ENCODE data around the gene NLGN3.

NLGN3 gene

GRCh38 chrX:71118985-71119535 is 25.6 kb upstream of the NLGN3 start:
- peaks cover 46% of the 10 kb centered on the region for H3K36me3 ChIP-seq (ENCODE audit: insufficient read depth, insufficient read length, low read length)
- H3K4me3 ChIP-seq (ENCODE audit: insufficient read length, low read depth): peak overlapping the region; percentile 61
- TF ChIP-seq SUZ12 (IDR thresholded peaks at IDR 0.05; ENCODE audit: extremely low read depth, insufficient read depth, insufficient read length): no peak
- TF ChIP-seq YY1 (IDR thresholded peaks at IDR 0.05; ENCODE audit: insufficient read depth, insufficient read length): no peak
- TF ChIP-seq ZNF274 (IDR thresholded peaks at IDR 0.05; ENCODE audit: low read depth, low read length): no peak
- DNase-seq (ENCODE audit: low read depth, low spot score): no peak
- peak overlapping the region; percentile 79 for H3K9ac ChIP-seq (ENCODE audit: insufficient read length, low read depth)
- H3K9me3 ChIP-seq (ENCODE audit: insufficient read depth, low read length): no peaks in the 10 kb centered on the region
- peaks cover 3% of the 10 kb centered on the region for H3K4me1 ChIP-seq (ENCODE audit: insufficient read depth, insufficient read length)
- H3K27me3 ChIP-seq (ENCODE audit: insufficient read depth, insufficient read length): peaks cover 16% of the 10 kb centered on the region

- no peak overlapping the region for H3K4me3 ChIP-seq (ENCODE audit: insufficient read length, low read depth)
- H3K9me3 ChIP-seq (ENCODE audit: insufficient read depth, low read length): no peaks in the 10 kb centered on the region
- peaks cover 19% of the 10 kb centered on the region for H3K4me1 ChIP-seq (ENCODE audit: insufficient read depth, insufficient read length)
- peaks cover 98% of the 10 kb centered on the region for H3K36me3 ChIP-seq (ENCODE audit: insufficient read depth, insufficient read length, low read length)
- no peaks in the 10 kb centered on the region for H3K27me3 ChIP-seq (ENCODE audit: insufficient read depth, insufficient read length)
- H3K9ac ChIP-seq (ENCODE audit: insufficient read length, low read depth): no peak overlapping the region
- DNase-seq (ENCODE audit: low read depth, low spot score): no peak
- TF ChIP-seq ZNF274 (IDR thresholded peaks at IDR 0.05; ENCODE audit: low read depth, low read length) (no peak), SUZ12 (IDR thresholded peaks at IDR 0.05; ENCODE audit: extremely low read depth, insufficient read depth, insufficient read length) (no peak), YY1 (IDR thresholded peaks at IDR 0.05; ENCODE audit: insufficient read depth, insufficient read length) (no peak)
Measured at GRCh38 chrX:71128166-71128833, 16.3 kb upstream of the NLGN3 start.

- peaks cover 96% of the 10 kb centered on the region for H3K36me3 ChIP-seq (ENCODE audit: insufficient read depth, insufficient read length, low read length)
- no peak overlapping the region for H3K4me3 ChIP-seq (ENCODE audit: insufficient read length, low read depth)
- DNase-seq (ENCODE audit: low read depth, low spot score): no peak
- H3K4me1 ChIP-seq (ENCODE audit: insufficient read depth, insufficient read length): peaks cover 19% of the 10 kb centered on the region
- no peak for TF ChIP-seq ZNF274 (IDR thresholded peaks at IDR 0.05; ENCODE audit: low read depth, low read length)
- peak overlapping the region; percentile 8 for H3K9ac ChIP-seq (ENCODE audit: insufficient read length, low read depth)
- H3K9me3 ChIP-seq (ENCODE audit: insufficient read depth, low read length): no peaks in the 10 kb centered on the region
- H3K27me3 ChIP-seq (ENCODE audit: insufficient read depth, insufficient read length): no peaks in the 10 kb centered on the region
Measured at GRCh38 chrX:71128915-71129765, 15.5 kb upstream of the NLGN3 start.

- no peak overlapping the region for H3K9ac ChIP-seq (ENCODE audit: insufficient read length, low read depth)
- H3K4me3 ChIP-seq (ENCODE audit: insufficient read length, low read depth): no peak overlapping the region
- H3K27me3 ChIP-seq (ENCODE audit: insufficient read depth, insufficient read length): no peaks in the 10 kb centered on the region
- TF ChIP-seq SUZ12 (IDR thresholded peaks at IDR 0.05; ENCODE audit: extremely low read depth, insufficient read depth, insufficient read length) (no peak), ZNF274 (IDR thresholded peaks at IDR 0.05; ENCODE audit: low read depth, low read length) (no peak), YY1 (IDR thresholded peaks at IDR 0.05; ENCODE audit: insufficient read depth, insufficient read length) (no peak)
- no peaks in the 10 kb centered on the region for H3K9me3 ChIP-seq (ENCODE audit: insufficient read depth, low read length)
- peaks cover 19% of the 10 kb centered on the region for H3K4me1 ChIP-seq (ENCODE audit: insufficient read depth, insufficient read length)
- peaks cover 95% of the 10 kb centered on the region for H3K36me3 ChIP-seq (ENCODE audit: insufficient read depth, insufficient read length, low read length)
- DNase-seq (ENCODE audit: low read depth, low spot score): no peak
Measured at GRCh38 chrX:71131510-71131909, 13.1 kb upstream of the NLGN3 start.

GRCh38 chrX:71140440-71140839 is 4.2 kb upstream of the NLGN3 start:
- TF ChIP-seq ZNF274 (IDR thresholded peaks at IDR 0.05; ENCODE audit: low read depth, low read length) (no peak), YY1 (IDR thresholded peaks at IDR 0.05; ENCODE audit: insufficient read depth, insufficient read length) (no peak), SUZ12 (IDR thresholded peaks at IDR 0.05; ENCODE audit: extremely low read depth, insufficient read depth, insufficient read length) (no peak)
- no peak overlapping the region for H3K4me3 ChIP-seq (ENCODE audit: insufficient read length, low read depth)
- peaks cover 1% of the 10 kb centered on the region for H3K4me1 ChIP-seq (ENCODE audit: insufficient read depth, insufficient read length)
- peaks cover 9% of the 10 kb centered on the region for H3K27me3 ChIP-seq (ENCODE audit: insufficient read depth, insufficient read length)
- no peak overlapping the region for H3K9ac ChIP-seq (ENCODE audit: insufficient read length, low read depth)
- DNase-seq (ENCODE audit: low read depth, low spot score): no peak
- H3K36me3 ChIP-seq (ENCODE audit: insufficient read depth, insufficient read length, low read length): peaks cover 66% of the 10 kb centered on the region
- no peaks in the 10 kb centered on the region for H3K9me3 ChIP-seq (ENCODE audit: insufficient read depth, low read length)

GRCh38 chrX:71143508-71143907 is 1.1 kb upstream of the NLGN3 start:
- Histone ChIP-seq H3K4me3 (ENCODE audit: insufficient read length, low read depth) (no peak overlapping the region), H3K4me1 (ENCODE audit: insufficient read depth, insufficient read length) (peaks cover 16% of the 10 kb centered on the region), H3K27me3 (ENCODE audit: insufficient read depth, insufficient read length) (peaks cover 9% of the 10 kb centered on the region), H3K9me3 (ENCODE audit: insufficient read depth, low read length) (no peaks in the 10 kb centered on the region), H3K9ac (ENCODE audit: insufficient read length, low read depth) (no peak overlapping the region), H3K36me3 (ENCODE audit: insufficient read depth, insufficient read length, low read length) (peaks cover 38% of the 10 kb centered on the region)
- TF ChIP-seq SUZ12 (IDR thresholded peaks at IDR 0.05; ENCODE audit: extremely low read depth, insufficient read depth, insufficient read length) (no peak), YY1 (IDR thresholded peaks at IDR 0.05; ENCODE audit: insufficient read depth, insufficient read length) (no peak), ZNF274 (IDR thresholded peaks at IDR 0.05; ENCODE audit: low read depth, low read length) (no peak)
- no peak for DNase-seq (ENCODE audit: low read depth, low spot score)
